ENCODE measurements around the gene GABBR1. TPM values are rescaled to one million over a fixed set of nuclear protein-coding genes. Genes with fewer than 3 reads are reported as not detected.

The GABBR1 gene
- total RNA-seq (2022; extraction: Qiagen RNA extraction), result 3.7 to 5.8 TPM (median 4.8 TPM) in 5 replicates

DNA sequence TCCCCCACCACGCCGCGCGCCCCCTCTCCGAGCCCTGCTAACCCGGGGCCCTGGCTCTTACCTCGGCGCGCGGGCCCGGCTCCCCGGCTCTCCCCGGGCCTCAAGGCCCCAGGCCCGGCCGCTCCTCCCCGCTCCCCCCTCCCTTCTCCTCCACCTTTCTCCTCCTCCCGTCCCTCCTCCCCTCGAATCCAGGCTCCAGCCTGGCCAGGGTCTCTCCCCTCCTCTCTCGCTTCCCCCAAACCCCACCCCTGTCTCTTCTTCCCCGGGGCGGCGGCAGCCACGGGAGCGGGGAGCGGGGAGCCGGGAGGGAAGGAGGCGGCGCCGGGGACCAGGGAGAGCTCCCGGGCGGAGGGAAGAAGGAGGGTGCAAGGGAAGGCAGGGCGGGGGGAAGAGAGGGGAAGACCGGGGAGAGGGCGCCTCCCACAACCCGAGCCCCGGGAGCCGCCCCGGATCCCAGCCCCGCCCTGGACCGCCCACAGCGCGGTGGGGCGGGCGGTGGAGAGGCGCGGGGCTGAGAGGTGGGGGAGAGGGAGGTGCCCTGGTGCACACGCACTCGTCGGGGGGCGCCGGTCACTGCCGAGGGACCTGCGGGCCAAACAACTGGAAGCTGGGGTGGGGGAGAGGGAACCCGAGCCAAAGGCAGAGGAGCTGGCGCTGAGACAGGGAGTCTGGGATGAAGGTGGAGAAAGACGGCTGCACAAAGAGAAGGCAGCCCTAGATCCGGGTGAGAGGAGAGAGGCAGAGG, at the start of gene GABBR1:
Gene GABBR1, minus strand, starts transcription at position 395 of the 745 bp plus-strand sequence. CDS start 798 bp downstream, outside the sequence.

DNA sequence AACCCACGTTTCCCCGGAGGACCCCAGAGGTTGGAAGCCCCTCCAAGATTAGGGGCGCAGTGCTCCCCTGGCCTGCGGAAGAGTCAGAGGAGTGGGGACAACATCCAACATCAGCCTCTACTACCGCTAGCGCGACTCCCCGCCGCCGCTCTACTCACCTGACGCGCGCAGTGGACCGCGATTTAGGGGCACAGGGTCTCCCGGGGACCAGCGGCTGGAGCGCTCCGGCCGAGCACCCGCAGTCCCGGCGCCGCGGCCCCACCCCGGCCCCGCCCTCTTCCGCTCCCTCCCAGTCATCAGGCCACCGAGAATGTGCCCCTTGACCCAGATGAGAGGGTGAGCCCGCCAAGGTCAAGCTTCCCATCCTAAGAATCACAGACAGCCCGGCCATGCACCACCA, 47.9 kb upstream of the GABBR1 start, which contains the start of gene ZFP57:
Gene ZFP57, minus strand, starts transcription at position 249 of the 400 bp plus-strand sequence. CDS start 4,149 bp downstream, outside the sequence.

DNA sequence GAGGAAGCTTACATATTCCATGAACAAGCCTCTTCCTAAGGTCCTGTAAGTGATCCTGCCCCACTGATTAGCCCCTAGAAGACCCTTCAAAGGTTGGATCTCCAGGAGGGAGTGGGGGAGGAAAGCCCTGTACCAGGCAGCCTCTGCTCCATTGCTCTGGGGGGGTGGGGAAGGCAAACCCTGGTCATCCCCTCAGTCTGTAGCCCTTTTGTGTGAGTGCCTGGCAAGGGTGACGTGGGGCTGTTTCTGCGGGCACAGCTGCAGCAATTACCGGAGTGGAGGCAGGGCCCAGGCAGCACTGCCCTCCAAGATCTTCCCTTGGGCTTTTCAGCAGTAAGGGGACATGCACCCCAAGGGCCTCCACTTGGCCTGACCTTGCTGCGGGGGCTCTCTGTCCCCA, 23.8 kb upstream of the GABBR1 start, which contains the start of gene MOG:
Gene MOG, plus strand, starts transcription at position 295 of the 400 bp plus-strand sequence. CDS start 118 bp downstream, outside the sequence.

DNA sequence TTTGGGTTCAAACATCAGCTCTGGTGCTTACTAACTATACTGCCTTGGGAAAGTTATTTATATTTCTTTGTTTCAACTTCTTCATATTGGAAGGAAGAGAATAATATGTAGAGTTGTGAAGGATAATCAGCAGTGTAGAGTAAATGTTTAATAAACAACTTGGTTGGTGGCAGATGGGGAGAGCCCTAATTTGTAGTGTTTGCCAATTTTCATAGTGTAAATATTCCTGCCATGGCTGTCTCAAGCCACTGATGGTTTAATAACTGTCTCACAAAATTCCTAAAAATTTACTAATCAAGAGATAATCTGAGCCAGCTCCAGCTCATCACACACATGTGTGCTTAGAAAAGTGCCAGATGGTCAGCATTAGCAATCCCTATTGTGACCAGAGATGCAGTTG, 48.2 kb downstream of the GABBR1 start, which contains the start of gene OR2H2:
Gene OR2H2, plus strand, starts transcription at position 301 of the 400 bp plus-strand sequence. CDS start 2,824 bp downstream, outside the sequence.

DNA sequence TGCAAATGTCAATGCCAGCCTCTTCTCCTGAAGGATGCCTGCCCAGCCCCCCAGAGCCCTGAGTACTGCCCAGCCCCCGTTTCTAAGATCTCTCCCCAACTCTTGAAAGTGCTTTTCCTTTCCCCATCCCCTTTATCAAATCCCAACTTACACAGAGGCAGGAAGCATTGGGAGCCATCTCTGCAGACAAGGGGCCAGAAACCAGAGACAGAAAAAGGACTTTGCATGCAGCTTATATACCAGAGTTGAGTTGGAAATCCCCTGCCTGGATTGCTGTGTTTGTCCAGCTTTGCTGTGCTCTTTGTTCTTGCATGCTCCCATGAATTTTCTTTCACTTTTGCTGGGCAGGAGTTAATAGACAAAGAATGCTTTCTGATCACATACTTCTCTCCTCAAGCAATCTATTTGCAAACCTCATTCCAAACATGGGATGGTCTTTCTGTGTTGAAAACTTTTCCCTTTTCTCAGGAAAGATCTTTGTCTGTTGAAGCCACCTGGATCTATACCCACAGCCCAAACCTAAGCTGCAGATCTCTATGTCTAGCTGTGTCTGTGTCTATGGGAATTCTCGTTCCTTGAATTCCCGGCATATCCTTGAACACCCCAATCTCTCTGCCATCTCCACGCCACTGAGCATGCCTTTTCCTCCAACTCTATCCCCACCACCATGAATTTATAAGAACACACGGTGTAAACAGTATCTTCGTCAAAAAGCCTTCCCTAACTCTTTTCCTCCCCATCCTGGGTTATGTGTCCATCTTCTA, 73.3 kb downstream of the GABBR1 start, which contains the start of gene UBD:
Gene UBD, minus strand, starts transcription at position 209 of the 764 bp plus-strand sequence. Its CDS starts 31 bp downstream, at position 178.

Other genes with a start within 250 kb of the GABBR1 start
- gene OR12D2, start 237.6 kb downstream of the GABBR1 start, total RNA-seq (2022; extraction: Qiagen RNA extraction), result not detected in 5 replicates
- gene OR12D1, start 218.3 kb downstream of the GABBR1 start, total RNA-seq (2022; extraction: Qiagen RNA extraction), result not detected in 5 replicates
- gene OR10C1, start 193.9 kb downstream of the GABBR1 start, total RNA-seq (2022; extraction: Qiagen RNA extraction), result not detected in 5 replicates
- gene OR11A1, start 176.1 kb downstream of the GABBR1 start, total RNA-seq (2022; extraction: Qiagen RNA extraction), result not detected in 5 replicates
- gene OR2H1, start 176.0 kb downstream of the GABBR1 start, total RNA-seq (2022; extraction: Qiagen RNA extraction), result not detected in 5 replicates
- not detected in 5 replicates for gene MAS1L, start 145.2 kb downstream of the GABBR1 start, total RNA-seq (2022; extraction: Qiagen RNA extraction)
- gene UBD, start 73.5 kb downstream of the GABBR1 start, total RNA-seq (2022; extraction: Qiagen RNA extraction), result 0.31 to 0.97 TPM (median 0.61 TPM) in 5 replicates
- gene OR2H2, start 48.1 kb downstream of the GABBR1 start, total RNA-seq (2022; extraction: Qiagen RNA extraction), result not detected in 5 replicates
- not detected in 5 replicates for gene MOG, start 23.9 kb upstream of the GABBR1 start, total RNA-seq (2022; extraction: Qiagen RNA extraction)
- gene ZFP57, start 48.0 kb upstream of the GABBR1 start, total RNA-seq (2022; extraction: Qiagen RNA extraction), result not detected in 5 replicates
- gene HLA-F, start 90.3 kb upstream of the GABBR1 start, total RNA-seq (2022; extraction: Qiagen RNA extraction), result 3.6 to 4.4 TPM (median 4.2 TPM) in 5 replicates
- not detected in 5 replicates for gene HLA-G, start 194.6 kb upstream of the GABBR1 start, total RNA-seq (2022; extraction: Qiagen RNA extraction)